ENCODE data around the gene CPTP.

Gene CPTP

DNA sequence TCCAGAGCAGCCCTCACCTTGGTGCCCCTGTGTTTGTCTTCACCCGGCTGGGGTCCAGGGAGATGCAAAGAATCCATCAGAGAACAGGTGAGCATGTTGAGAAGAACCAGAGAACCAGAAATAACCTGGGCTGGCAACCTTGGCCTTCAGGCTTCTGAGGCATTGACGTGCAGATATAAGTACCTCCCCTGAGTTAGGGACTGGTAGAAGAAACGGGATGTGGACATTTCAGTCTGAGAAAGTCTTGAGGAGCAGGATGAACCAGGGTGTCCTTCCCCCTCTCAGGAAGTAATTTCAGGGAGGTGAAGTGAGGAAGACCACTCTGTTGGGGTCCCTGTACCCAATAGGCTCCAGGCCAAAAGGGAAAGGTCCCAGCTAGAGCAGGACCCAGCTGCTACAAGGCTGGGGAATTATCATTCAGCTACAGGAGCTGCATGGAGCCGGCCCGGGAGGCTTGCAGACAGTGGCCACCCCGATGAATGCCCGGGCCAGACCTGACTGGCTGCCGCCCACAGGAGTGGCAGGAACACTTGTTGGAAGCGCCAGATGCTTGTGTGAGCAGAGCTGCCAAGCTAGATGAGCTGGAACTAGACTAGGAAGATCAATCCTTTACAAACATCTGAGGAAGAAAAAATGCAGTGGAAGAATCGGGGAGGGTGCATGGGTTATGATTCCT, 52.1 kb downstream of the CPTP start:
- no peak overlapping the region for H3K18ac ChIP-seq (ENCODE audit: low read length)
- no peak overlapping the region for H3K4me3 ChIP-seq (ENCODE audit: low read length)
- H3K27me3 ChIP-seq (ENCODE audit: insufficient read depth, low read length, poor library complexity): no peaks in the 10 kb centered on the region
- H3K27ac ChIP-seq (ENCODE audit: low read depth, low read length): no peak overlapping the region
- H2BK5ac ChIP-seq (ENCODE audit: low read length): no peak overlapping the region
- H4K8ac ChIP-seq (ENCODE audit: low read depth, low read length): no peak overlapping the region
- no peak overlapping the region for H3K9ac ChIP-seq (ENCODE audit: low read length)
- no peak for DNase-seq
- no peak overlapping the region for H3K23ac ChIP-seq (ENCODE audit: low read length)
- peaks cover 8% of the 10 kb centered on the region for H3K79me1 ChIP-seq (ENCODE audit: low read length)
- H2BK120ac ChIP-seq (ENCODE audit: low read depth, low read length): no peak overlapping the region
- no peaks in the 10 kb centered on the region for H3K4me1 ChIP-seq (ENCODE audit: control insufficient read depth, low read depth, low read length)
- H3K56ac ChIP-seq (ENCODE audit: low read length): no peak overlapping the region
- no peak overlapping the region for H3K4ac ChIP-seq (ENCODE audit: low read depth, low read length)
- no peaks in the 10 kb centered on the region for H3K36me3 ChIP-seq (ENCODE audit: control insufficient read depth, insufficient read depth, low read length)
- no CpG with 5 or more reads among the region's 10 CpGs for WGBS (ENCODE audit: extremely low coverage, insufficient coverage, low lambda C conversion rate)
- peaks cover 10% of the 10 kb centered on the region for H3K79me2 ChIP-seq (ENCODE audit: control insufficient read depth, insufficient read depth, low read length)
- H2BK15ac ChIP-seq (replicated peaks; ENCODE audit: low read depth): no peak overlapping the region
- H4K5ac ChIP-seq (ENCODE audit: low read length): no peak overlapping the region
- no peak overlapping the region for H2AK5ac ChIP-seq (ENCODE audit: low read length)
- H3K4me2 ChIP-seq (ENCODE audit: low read length): no peak overlapping the region

DNA sequence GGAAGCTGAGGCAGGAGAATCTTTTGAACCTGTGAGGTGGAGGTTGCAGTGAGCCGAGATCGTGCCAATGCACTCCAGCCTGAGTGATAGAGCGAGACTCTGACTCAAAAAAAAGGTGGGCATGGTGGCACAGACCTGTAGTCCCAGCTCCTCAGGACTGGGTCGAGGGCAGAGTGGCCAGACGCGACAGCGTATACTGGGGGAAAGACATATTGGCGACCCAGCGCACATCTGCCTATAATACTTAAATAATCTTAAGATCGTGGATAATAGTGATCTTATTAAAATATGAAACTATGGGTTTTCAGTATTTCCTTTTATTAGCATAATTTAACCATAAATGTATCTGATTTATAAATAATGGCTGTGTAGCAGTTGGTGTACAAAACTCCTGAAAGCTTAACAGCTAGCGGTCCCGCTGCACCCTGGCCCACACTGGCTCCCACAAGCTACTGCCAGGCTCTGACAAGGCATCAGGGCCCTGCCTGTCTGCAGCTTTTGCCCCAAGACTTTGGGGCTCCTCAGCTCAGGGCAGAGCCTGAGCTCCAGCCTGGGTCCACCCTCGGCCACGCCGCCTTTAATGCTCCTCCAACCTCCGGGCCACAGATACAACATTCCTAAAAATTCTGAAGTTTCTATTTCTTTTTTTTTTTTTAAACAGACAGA, 53.1 kb downstream of the CPTP start:
- H3K4me2 ChIP-seq (ENCODE audit: low read length): no peak overlapping the region
- H3K4me3 ChIP-seq (ENCODE audit: low read length): no peak overlapping the region
- DNase-seq: no peak
- H2BK120ac ChIP-seq (ENCODE audit: low read depth, low read length): no peak overlapping the region
- H3K4me1 ChIP-seq (ENCODE audit: control insufficient read depth, low read depth, low read length): no peaks in the 10 kb centered on the region
- no peak overlapping the region for H4K5ac ChIP-seq (ENCODE audit: low read length)
- no peak overlapping the region for H2BK5ac ChIP-seq (ENCODE audit: low read length)
- WGBS (ENCODE audit: extremely low coverage, insufficient coverage, low lambda C conversion rate): no CpG with 5 or more reads among the region's 16 CpGs
- H3K18ac ChIP-seq (ENCODE audit: low read length): no peak overlapping the region
- no peak overlapping the region for H3K23ac ChIP-seq (ENCODE audit: low read length)
- no peak overlapping the region for H2AK5ac ChIP-seq (ENCODE audit: low read length)
- peaks cover 9% of the 10 kb centered on the region for H3K79me1 ChIP-seq (ENCODE audit: low read length)
- no peak overlapping the region for H2BK15ac ChIP-seq (replicated peaks; ENCODE audit: low read depth)
- no peak overlapping the region for H3K4ac ChIP-seq (ENCODE audit: low read depth, low read length)
- no peaks in the 10 kb centered on the region for H3K27me3 ChIP-seq (ENCODE audit: insufficient read depth, low read length, poor library complexity)
- no peak overlapping the region for H4K8ac ChIP-seq (ENCODE audit: low read depth, low read length)
- H3K9ac ChIP-seq (ENCODE audit: low read length): no peak overlapping the region
- H3K79me2 ChIP-seq (ENCODE audit: control insufficient read depth, insufficient read depth, low read length): peaks cover 10% of the 10 kb centered on the region
- no peak overlapping the region for H3K27ac ChIP-seq (ENCODE audit: low read depth, low read length)
- no peaks in the 10 kb centered on the region for H3K36me3 ChIP-seq (ENCODE audit: control insufficient read depth, insufficient read depth, low read length)
- no peak overlapping the region for H3K56ac ChIP-seq (ENCODE audit: low read length)

Small RNA genes within 50 kb of the gene (small RNA-seq; reads per million reads assigned to genes)
- gene MIR6726 (ENCODE audit: insufficient read depth): 0.54 reads per million

Measured in mesendoderm (in vitro differentiated cells).